ENCODE data around the gene PFDN5.

DNA sequence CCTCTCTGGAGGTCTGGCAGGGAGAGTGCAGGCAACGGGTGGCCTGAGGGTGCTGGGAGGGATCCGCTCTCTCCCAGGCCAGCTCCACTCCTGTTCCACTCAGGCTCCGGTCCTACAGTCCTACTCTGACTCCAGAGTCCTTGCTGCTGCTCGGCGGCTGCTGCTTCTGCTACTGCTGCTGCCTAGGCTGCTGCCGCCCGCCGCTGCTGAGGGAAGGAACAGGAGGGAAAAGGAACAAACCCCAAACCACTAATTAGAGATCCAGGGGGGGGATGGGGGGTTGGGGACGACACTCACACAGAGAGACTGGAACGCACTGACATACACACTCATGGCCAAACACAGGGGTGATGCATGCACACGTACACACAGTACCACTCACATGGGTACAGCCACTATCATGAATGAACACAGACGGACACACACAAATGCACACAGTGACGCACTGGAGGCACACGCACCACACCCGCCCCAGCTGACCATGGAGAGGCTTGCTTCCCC lies 40.9 kb downstream of the PFDN5 start, which contains the start of gene SP7:
- TF ChIP-seq, protein P1, sequence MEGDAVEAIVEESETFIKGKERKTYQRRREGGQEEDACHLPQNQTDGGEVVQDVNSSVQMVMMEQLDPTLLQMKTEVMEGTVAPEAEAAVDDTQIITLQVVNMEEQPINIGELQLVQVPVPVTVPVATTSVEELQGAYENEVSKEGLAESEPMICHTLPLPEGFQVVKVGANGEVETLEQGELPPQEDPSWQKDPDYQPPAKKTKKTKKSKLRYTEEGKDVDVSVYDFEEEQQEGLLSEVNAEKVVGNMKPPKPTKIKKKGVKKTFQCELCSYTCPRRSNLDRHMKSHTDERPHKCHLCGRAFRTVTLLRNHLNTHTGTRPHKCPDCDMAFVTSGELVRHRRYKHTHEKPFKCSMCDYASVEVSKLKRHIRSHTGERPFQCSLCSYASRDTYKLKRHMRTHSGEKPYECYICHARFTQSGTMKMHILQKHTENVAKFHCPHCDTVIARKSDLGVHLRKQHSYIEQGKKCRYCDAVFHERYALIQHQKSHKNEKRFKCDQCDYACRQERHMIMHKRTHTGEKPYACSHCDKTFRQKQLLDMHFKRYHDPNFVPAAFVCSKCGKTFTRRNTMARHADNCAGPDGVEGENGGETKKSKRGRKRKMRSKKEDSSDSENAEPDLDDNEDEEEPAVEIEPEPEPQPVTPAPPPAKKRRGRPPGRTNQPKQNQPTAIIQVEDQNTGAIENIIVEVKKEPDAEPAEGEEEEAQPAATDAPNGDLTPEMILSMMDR (IDR thresholded peaks at IDR 0.05; ENCODE audit: insufficient read depth, low read length): no peak
- TF ChIP-seq, protein P2, sequence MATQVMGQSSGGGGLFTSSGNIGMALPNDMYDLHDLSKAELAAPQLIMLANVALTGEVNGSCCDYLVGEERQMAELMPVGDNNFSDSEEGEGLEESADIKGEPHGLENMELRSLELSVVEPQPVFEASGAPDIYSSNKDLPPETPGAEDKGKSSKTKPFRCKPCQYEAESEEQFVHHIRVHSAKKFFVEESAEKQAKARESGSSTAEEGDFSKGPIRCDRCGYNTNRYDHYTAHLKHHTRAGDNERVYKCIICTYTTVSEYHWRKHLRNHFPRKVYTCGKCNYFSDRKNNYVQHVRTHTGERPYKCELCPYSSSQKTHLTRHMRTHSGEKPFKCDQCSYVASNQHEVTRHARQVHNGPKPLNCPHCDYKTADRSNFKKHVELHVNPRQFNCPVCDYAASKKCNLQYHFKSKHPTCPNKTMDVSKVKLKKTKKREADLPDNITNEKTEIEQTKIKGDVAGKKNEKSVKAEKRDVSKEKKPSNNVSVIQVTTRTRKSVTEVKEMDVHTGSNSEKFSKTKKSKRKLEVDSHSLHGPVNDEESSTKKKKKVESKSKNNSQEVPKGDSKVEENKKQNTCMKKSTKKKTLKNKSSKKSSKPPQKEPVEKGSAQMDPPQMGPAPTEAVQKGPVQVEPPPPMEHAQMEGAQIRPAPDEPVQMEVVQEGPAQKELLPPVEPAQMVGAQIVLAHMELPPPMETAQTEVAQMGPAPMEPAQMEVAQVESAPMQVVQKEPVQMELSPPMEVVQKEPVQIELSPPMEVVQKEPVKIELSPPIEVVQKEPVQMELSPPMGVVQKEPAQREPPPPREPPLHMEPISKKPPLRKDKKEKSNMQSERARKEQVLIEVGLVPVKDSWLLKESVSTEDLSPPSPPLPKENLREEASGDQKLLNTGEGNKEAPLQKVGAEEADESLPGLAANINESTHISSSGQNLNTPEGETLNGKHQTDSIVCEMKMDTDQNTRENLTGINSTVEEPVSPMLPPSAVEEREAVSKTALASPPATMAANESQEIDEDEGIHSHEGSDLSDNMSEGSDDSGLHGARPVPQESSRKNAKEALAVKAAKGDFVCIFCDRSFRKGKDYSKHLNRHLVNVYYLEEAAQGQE (IDR thresholded peaks at IDR 0.05; ENCODE audit: insufficient replicate concordance, low read depth): no peak
- no peak for TF ChIP-seq POLR2AphosphoS5 (IDR thresholded peaks at IDR 0.05; ENCODE audit: low read depth)
- TF ChIP-seq GABPA (IDR thresholded peaks at IDR 0.05; ENCODE audit: low read depth): no peak
- no peak; the same call in 1 of the 2 replicates for TF ChIP-seq SPI1 (IDR thresholded peaks at IDR 0.05; ENCODE audit: borderline replicate concordance, low read depth)

All from HL-60 (cell line).